ENCODE data around the gene CNTNAP1.

The CNTNAP1 gene

DNA sequence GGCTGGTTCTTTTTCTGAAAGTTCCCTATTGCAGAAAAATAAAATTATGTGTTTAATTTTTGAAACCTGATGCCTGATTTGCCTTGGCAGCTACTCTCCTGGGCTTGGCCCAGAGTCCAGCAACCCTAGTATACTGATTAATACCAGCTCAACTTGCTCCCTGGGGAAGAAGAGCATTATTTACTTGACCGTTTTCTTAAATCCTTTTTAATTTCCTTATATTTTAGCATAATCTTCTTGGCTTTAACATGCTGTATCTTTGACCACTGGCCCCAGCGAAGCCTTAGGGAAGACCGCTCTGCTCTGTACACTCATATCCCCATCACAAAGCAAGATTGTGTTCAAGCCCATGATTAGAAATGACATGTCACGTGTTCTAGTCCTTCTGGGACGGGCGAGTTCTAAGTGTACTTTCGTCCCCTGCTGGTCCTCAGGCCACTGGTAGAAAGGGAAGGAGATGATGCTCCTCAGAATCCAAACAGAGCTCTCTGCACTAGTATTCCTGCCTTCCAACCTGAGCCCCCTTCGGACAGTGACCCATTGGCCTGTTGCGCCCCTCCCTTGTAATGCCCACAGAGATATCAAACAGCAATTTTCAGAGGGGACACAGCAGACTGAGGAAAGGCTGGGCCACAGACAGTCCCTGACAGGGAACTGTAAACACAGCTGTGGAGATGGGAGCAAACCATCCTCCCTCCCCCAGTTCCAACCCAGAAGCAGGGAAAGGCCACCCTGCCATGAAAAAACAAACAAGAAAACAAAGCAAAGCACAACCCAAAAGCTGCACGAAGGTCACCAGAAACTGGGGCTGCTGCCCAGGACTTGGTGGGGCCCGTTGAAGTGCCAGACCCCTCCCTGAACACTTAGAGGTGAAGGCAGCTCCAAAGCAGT lies 66.8 kb downstream of the CNTNAP1 start:
- Histone ChIP-seq H3K4me1 (ENCODE audit: insufficient read depth, low read length) (peaks cover 25% of the 10 kb centered on the region), H3K9me3 (ENCODE audit: control insufficient read depth, insufficient read depth, low read length) (no peaks in the 10 kb centered on the region), H3K36me3 (ENCODE audit: insufficient read depth, low read length) (no peaks in the 10 kb centered on the region), H3K9ac (ENCODE audit: low read depth, low read length) (no peak overlapping the region)

Data from ES-I3 (cell line).